GM23248 (cell line): Measurements from ENCODE around the gene NOTCH1. TPM values are rescaled to one million over a fixed set of nuclear protein-coding genes. Genes with fewer than 3 reads are reported as not detected.
A peak's percentile ranks its signal among the peaks of the same experiment; 100 is the strongest.

Source experiments
- DNase-seq: peaks from one replicate; pipeline ENCODE4 v3.0.0-alpha.2; 2015
- H2AFZ ChIP-seq: fragments of 200-600 bp; sonication (generic); 2 replicates; pipeline ENCODE4 v1.6.1; 2016; ENCODE audit warnings: antibody characterized with exemption
- H3F3A ChIP-seq: fragments of 200-600 bp; sonication (generic); 2 replicates; pipeline ENCODE4 v1.6.1; 2016; ENCODE audit warnings: mild to moderate bottlenecking, antibody characterized with exemption, mixed run types; ENCODE audit not compliant: insufficient read depth
- H3K27ac ChIP-seq: fragments of 200-600 bp; sonication (generic); 2 replicates; pipeline ENCODE4 v1.5.1; 2016; ENCODE audit warnings: mild to moderate bottlenecking
- H3K27me3 ChIP-seq: fragments of 200-600 bp; sonication (generic); replicated peaks from 2 replicates; pipeline ENCODE4 v1.6.1; 2016; ENCODE audit warnings: mild to moderate bottlenecking; ENCODE audit not compliant: insufficient read depth
- H3K36me3 ChIP-seq: fragments of 200-600 bp; sonication (generic); 2 replicates; pipeline ENCODE4 v1.6.1; 2016; ENCODE audit warnings: low read depth, mild to moderate bottlenecking
- H3K4me1 ChIP-seq: fragments of 200-600 bp; sonication (generic); 2 replicates; pipeline ENCODE4 v1.6.1; 2016; ENCODE audit warnings: mild to moderate bottlenecking; ENCODE audit not compliant: insufficient read depth
- H3K4me2 ChIP-seq: fragments of 200-600 bp; sonication (generic); one replicate; pipeline ENCODE4 v1.6.1; 2016; ENCODE audit warnings: mild to moderate bottlenecking; ENCODE audit not compliant: unreplicated experiment
- H3K4me3 ChIP-seq: fragments of 200-600 bp; sonication (generic); 2 replicates; pipeline ENCODE4 v1.5.1; 2016; ENCODE audit warnings: mild to moderate bottlenecking
- H3K79me2 ChIP-seq: fragments of 200-600 bp; sonication (generic); 2 replicates; pipeline ENCODE4 v1.6.1; 2016; ENCODE audit warnings: mild to moderate bottlenecking; ENCODE audit not compliant: insufficient read depth
- H3K9ac ChIP-seq: fragments of 200-600 bp; sonication (generic); 2 replicates; pipeline ENCODE4 v1.6.1; 2016; ENCODE audit warnings: mild to moderate bottlenecking
- H3K9me2 ChIP-seq: fragments of 200-600 bp; sonication (generic); 2 replicates; pipeline ENCODE4 v1.6.1; 2016; ENCODE audit warnings: mixed run types, mild to moderate bottlenecking, moderate library complexity; ENCODE audit not compliant: insufficient read depth
- H3K9me3 ChIP-seq: fragments of 200-600 bp; sonication (generic); one replicate; pipeline ENCODE4 v1.6.1; 2017; ENCODE audit warnings: low read depth
- H4K20me1 ChIP-seq: fragments of 200-600 bp; sonication (generic); 2 replicates; pipeline ENCODE4 v1.6.0; 2016; ENCODE audit not compliant: insufficient read depth
- EZH2 ChIP-seq: fragments of 200-600 bp; sonication (generic); IDR thresholded peaks from 2 replicates; pipeline ENCODE4 v1.6.1; 2018; ENCODE audit warnings: antibody characterized with exemption, mild to moderate bottlenecking; ENCODE audit not compliant: insufficient read depth, poor library complexity, severe bottlenecking
- EZH2phosphoT487 ChIP-seq: fragments of 200-600 bp; sonication (generic); IDR thresholded peaks from 2 replicates; pipeline ENCODE4 v1.6.1; 2018; ENCODE audit warnings: antibody characterized with exemption, moderate library complexity, mild to moderate bottlenecking, low read depth; ENCODE audit not compliant: insufficient read depth
- WGBS, 2 experiments: methylation state at CpG; one replicate each; pipeline ENCODE4 v1.1.6; 2015 to 2017; ENCODE audit warnings: low lambda C conversion rate in 2 of 2, low coverage in 1 of 2; ENCODE audit errors: missing lambda C conversion rate in 2 of 2; 5-methylcytosine and 5-hydroxymethylcytosine counted together
- in situ Hi-C: fragments of 300-500 bp; cut with MboI; formaldehyde crosslinking; loops from 2 replicates; pipeline ENCODE4 v1.15.0; 2020
- polyA plus RNA-seq: library from polyadenylated mRNA; unstranded; fragments of >200 nt; fragmentation: Nextera tagmentation; extraction: Ambion mirVana; gene quantifications from 2 replicates; pipeline ENCODE4 v1.2.1, GENCODE V29; 2016
- total RNA-seq: library from RNA; depleted of rRNA; stranded (reverse); fragments of >200 nt; shearing (Covaris generic); gene quantifications from 2 replicates; pipeline ENCODE4 v1.2.3, GENCODE V29; 2014

Gene NOTCH1
- total and polyA plus RNA-seq, 2 experiments from 2014 or later: 1.5 to 5.7 TPM

DNA sequence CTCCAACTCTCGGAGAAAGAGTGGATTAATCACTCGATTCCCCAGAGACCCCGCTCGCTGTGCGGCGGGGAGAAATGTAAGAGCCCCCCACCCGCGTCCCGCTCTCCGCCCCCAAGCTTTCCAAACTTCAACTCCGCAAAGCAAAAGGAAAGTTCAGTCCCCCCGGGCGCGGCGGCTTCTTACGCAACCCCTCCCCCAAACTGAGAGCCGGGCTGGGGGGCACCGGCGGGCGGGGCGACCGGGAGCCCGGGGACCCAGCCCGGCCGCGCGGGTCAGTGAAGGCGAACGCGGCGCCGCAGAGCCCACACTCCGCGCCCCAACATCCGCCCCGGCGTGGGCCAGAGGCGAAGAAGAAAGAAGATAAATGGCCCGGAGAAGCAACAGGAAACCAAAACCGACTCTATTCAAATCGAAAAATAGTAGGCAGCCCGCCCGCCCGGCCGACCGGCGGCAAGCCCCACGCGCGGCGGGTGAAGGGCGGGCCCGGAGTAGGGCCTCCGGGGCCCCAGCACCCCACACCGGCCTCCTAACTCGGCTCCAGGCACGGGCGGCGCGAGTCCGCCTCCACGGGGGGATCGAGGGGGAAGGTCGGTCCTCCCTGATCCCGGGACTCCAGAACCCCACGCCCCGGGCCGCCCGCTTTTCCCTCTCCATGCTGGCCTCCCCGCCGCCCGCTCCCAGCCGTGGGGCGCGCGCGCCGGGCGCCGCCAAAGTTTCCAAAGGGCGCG is 720 bp downstream of the NOTCH1 start:
- Histone ChIP-seq H3K4me3 (peak overlapping the region; percentile 91), H3K27ac (no peak overlapping the region), H2AFZ (peak overlapping the region; percentile 77), H4K20me1 (no peaks in the 10 kb centered on the region), H3K4me1 (peaks cover 6% of the 10 kb centered on the region; the same call in 1 of the 2 replicates), H3F3A (no peaks in the 10 kb centered on the region), H3K9ac (peak overlapping the region; percentile 75), H3K9me3 (no peaks in the 10 kb centered on the region), H3K9me2 (no peaks in the 10 kb centered on the region), H3K27me3 (no peaks in the 10 kb centered on the region), H3K4me2 (peak overlapping the region; percentile 95), H3K79me2 (no peaks in the 10 kb centered on the region), H3K36me3 (no peaks in the 10 kb centered on the region)
- peak; percentile 65 for DNase-seq
- TF ChIP-seq EZH2 (no peak), EZH2phosphoT487 (no peak)
- in situ Hi-C loops: no loop called here
- WGBS, 2 experiments: 1 to 2% methylated on average over 21 to 81 of the region's 82 CpGs

- Histone ChIP-seq H3K9me2 (no peaks in the 10 kb centered on the region), H3K27ac (no peak overlapping the region), H3K27me3 (no peaks in the 10 kb centered on the region), H3K4me2 (peak overlapping the region; percentile 95), H3K36me3 (no peaks in the 10 kb centered on the region), H3K4me3 (peak overlapping the region; percentile 91), H3K4me1 (peaks cover 6% of the 10 kb centered on the region; the same call in 1 of the 2 replicates), H3K9ac (peak overlapping the region; percentile 75), H3K79me2 (no peaks in the 10 kb centered on the region), H2AFZ (peak overlapping the region; percentile 77), H3F3A (no peaks in the 10 kb centered on the region), H3K9me3 (no peaks in the 10 kb centered on the region), H4K20me1 (no peaks in the 10 kb centered on the region)
- peak; percentile 54 for DNase-seq
- in situ Hi-C loops: no loop called here
- TF ChIP-seq EZH2phosphoT487 (no peak), EZH2 (no peak)
- WGBS, 2 experiments: 0 to 2% methylated on average over 19 to 31 of the region's 31 CpGs
These were observed 1.3 kb downstream of the NOTCH1 start for GRCh38 chr9:136544548-136544963.

DNA sequence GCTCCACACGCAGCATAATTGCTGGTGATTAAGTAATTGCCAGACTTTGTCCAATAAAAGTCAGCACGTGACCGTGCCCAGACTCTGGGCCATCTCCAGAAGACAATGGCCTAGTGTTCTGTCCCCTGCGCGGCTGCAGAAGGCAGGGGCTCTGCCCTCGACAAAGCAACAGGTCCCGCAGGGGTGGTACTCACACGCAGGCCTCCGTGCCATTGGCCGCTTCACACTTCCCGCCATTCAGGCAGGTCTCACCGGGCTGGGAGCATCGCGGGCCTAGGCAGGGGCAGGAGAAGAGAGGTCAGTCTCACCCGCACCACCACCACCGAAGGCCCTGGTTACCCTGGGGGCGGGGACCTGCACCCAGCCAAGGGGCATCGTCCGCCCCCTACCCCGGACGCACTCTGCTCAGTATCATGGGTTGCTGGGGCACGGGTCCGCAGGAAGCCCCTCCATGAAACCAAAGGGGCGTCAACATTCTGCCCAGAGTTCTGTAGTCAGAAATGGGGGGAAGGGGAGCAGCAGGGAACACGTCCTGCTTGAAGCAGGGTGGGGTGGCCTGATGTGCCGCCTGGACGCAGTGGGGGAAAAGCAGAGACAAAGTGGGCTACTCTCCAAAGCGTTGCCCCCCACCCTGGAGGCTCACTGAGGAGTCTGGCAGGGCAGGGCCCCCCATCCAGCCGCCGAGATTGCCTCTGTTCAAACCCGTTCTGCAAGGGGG is 1.9 kb downstream of the NOTCH1 start:
- Histone ChIP-seq H4K20me1 (no peaks in the 10 kb centered on the region), H3K36me3 (no peaks in the 10 kb centered on the region), H3K9ac (peak overlapping the region; percentile 75; the same call in 1 of the 2 replicates), H3K4me2 (peak overlapping the region; percentile 95), H3K4me3 (peak overlapping the region; percentile 91), H3K9me3 (no peaks in the 10 kb centered on the region), H3K27ac (no peak overlapping the region), H2AFZ (no peak overlapping the region; the same call in 1 of the 2 replicates), H3K4me1 (peaks cover 6% of the 10 kb centered on the region; the same call in 1 of the 2 replicates), H3K79me2 (no peaks in the 10 kb centered on the region), H3K27me3 (no peaks in the 10 kb centered on the region), H3K9me2 (no peaks in the 10 kb centered on the region), H3F3A (no peaks in the 10 kb centered on the region)
- in situ Hi-C loops: no loop called here
- WGBS, 2 experiments: 66 to 70% methylated on average over 29 to 31 of the region's 31 CpGs
- TF ChIP-seq EZH2: no peak
- no peak for TF ChIP-seq EZH2phosphoT487
- no peak for DNase-seq

- H3K36me3 ChIP-seq: no peaks in the 10 kb centered on the region
- H3K4me1 ChIP-seq: peaks cover 6% of the 10 kb centered on the region; the same call in 1 of the 2 replicates
- in situ Hi-C loops: no loop called here
- H3K27ac ChIP-seq: no peak overlapping the region
- no peak overlapping the region for H3K9ac ChIP-seq
- no peak overlapping the region for H3K4me2 ChIP-seq
- no peaks in the 10 kb centered on the region for H3K9me2 ChIP-seq
- no peak overlapping the region for H3K4me3 ChIP-seq
- H3K27me3 ChIP-seq: no peaks in the 10 kb centered on the region
- no peaks in the 10 kb centered on the region for H3F3A ChIP-seq
- no peaks in the 10 kb centered on the region for H4K20me1 ChIP-seq
- H3K79me2 ChIP-seq: no peaks in the 10 kb centered on the region
- H2AFZ ChIP-seq: no peak overlapping the region
- DNase-seq: no peak
- no peaks in the 10 kb centered on the region for H3K9me3 ChIP-seq
- TF ChIP-seq EZH2: no peak
- TF ChIP-seq EZH2phosphoT487: no peak
- 96 to 97% methylated on average over 10 of the region's 10 CpGs for WGBS, 2 experiments
These were observed 2.6 kb downstream of the NOTCH1 start for GRCh38 chr9:136543280-136543679.
